ENCODE results near the gene LMLN.
A peak's percentile ranks its signal among the peaks of the same experiment; 100 is the strongest.
"Not testable (repeated sequence)": the region's sequence is repeated elsewhere in the genome, so short reads cannot be mapped to it uniquely, and the experiment has no call there.

The LMLN gene

DNA sequence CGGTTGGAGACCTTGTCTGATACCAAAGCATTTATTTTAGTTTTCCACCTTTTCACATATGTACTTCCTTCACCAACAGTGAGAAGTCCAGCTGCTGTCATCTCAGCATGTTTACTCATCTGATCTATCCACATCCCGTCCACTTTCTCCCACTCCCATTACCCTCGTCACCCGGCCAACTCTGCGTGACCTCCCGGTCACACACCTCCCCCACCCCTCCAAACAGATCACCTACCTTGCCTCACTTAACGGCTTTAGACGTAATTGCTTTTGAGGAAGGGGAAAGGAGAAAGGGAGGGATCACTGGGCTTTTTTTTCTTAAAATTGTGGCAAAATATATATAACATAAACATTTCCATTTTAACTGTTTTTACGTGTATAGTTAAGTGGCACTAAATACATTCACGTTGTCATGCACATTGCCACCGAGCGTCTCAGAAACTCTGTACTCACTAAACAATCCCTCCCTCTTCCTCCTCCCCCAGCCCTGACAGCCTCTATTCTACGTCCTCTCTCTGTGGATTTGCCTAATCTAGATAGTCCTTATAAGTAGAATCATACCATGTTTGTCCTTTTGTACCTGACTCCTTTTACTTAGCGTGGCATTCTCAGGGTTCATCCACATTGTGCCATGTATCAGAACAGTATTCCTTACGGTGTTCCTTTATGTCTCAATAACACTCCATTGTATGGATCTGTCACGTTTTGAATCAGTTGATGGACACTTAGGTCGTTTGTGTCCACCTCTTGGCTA is 67.2 kb downstream of the LMLN start:
- DNase-seq = no peak

- DNase-seq = no peak
Measured at GRCh38 chr3:198027799-198028390, 67.9 kb downstream of the LMLN start.

- DNase-seq = no peak
Measured at GRCh38 chr3:198028718-198029117, 68.7 kb downstream of the LMLN start.

GRCh38 chr3:198030125-198030524 is 70.1 kb downstream of the LMLN start:
- DNase-seq = no peak

- DNase-seq = no peak
Measured at GRCh38 chr3:198030726-198031125, 70.7 kb downstream of the LMLN start.

- no peak for DNase-seq
Measured at GRCh38 chr3:198032039-198032936, 72.3 kb downstream of the LMLN start.

- DNase-seq = no peak
Measured at GRCh38 chr3:198043119-198043518, 83.1 kb downstream of the LMLN start.

DNA sequence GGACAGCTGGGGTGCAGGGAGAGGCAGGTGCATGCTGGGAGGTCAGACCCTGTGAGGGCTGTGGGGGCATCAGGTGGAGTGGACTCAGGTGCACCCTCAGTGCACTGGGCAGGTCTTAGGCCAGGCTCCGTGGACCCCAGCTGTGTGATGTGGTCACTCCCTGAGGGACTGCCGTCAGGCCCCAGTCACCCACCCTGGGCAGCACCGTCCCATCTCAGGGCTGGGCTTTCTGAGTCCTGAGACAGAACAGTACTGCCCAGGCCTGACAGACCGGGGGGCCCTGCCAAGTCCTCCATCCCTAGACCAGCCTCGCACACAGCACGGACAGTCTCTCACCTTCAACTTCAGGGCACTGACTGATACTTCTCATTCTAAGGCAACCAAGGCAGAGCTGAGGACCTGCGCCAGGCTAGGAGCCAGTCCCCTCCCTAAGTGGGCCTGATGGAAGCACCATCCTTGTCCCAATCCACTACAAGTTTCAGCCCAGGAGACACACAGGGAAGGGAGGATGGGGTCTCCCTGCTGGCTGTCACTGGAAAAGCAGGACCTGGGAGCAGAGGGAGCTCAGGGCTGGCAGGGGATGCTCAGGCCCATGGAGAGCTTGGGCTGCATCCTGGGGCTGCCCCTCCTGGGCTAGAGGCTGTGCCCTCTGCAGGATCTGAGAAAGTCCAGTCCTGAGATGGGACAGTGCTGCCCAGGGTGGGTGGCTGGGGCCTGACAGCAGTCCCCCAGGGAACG is 86.3 kb downstream of the LMLN start:
- DNase-seq = no peak

- DNase-seq = no peak
Measured at GRCh38 chr3:198048445-198048844, 88.4 kb downstream of the LMLN start.

DNA sequence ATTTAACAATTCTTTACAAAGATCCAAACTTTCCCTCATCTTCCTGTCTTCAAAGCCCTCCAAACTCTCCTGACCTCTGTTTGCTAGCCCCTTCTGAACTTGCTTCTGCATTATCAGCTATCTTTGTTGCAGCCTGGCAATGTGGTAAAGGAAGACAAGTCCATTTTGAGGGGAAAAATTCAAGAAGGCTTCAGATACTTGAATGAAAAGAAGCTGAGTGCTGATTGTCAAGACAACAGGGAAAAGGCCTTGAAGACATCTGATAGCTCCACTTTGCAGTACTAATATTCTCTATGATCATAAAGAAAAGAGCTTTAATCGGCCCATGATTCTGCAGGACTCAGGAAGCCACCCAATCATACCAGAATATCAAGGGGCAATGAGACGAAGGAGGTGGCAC is 91.8 kb downstream of the LMLN start:
- DNase-seq = no peak

GRCh38 chr3:198053462-198053861 is 93.4 kb downstream of the LMLN start:
- DNase-seq = not testable (repeated sequence)

- DNase-seq = no peak
Measured at GRCh38 chr3:198061119-198062067, 101.4 kb downstream of the LMLN start.

DNA sequence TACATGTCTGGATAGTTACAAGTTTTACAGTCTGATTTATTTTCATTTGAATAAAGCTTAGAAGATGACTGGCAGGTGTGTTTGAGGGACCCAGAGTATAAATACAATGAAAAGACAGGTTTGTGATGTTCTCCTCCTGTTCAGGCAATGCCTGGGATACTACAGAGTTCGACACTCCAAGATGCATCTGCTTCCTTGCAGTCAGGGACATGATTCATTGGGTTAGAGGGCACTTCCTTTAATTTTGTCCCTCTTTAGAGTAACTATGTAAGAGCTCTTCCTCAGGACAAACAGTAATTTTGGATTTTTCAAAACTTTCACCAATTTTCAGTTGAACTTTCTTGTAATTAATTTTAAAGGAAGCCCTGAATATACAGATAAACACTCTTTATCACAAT is 102.0 kb downstream of the LMLN start:
- no peak for DNase-seq

DNA sequence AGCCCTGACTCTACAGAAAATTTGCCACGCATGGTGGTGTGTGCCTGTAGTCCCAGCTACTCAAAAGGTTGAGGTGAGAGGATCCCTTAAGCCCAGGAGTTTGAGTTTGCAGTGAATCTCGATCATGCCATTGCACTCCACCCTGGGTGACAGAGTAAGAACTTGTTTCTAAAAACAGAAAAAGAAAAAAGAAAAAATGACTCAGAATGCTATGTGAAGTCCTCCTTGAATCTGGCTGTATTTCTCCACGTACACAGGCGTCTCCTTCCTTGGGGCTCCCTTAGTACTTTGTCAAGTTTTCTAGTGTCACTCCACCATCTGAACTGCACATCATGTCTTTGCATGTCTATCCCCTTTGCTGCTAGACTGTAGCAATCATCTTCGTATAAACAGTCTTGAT is 104.4 kb downstream of the LMLN start:
- DNase-seq = no peak

- no peak for DNase-seq
Measured at GRCh38 chr3:198065897-198066296, 105.9 kb downstream of the LMLN start.

DNA sequence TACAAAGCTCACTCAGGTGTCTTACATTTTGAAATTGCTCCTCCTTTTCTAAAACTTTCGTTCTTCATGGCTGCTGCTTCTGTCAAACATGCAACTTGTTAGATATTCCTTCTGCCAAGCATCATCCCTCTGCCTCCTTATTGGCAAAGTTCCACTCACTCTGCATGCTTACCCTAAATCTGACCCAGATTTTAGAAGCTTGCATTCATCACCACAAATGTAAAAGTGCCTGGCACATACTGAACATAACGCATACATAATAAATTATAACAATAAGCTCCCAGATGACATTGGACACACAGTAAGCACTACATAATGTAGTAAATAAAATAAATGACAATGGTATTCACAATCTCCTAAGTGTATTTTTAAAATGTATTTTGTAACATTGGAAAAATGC is 107.4 kb downstream of the LMLN start:
- DNase-seq = no peak

DNA sequence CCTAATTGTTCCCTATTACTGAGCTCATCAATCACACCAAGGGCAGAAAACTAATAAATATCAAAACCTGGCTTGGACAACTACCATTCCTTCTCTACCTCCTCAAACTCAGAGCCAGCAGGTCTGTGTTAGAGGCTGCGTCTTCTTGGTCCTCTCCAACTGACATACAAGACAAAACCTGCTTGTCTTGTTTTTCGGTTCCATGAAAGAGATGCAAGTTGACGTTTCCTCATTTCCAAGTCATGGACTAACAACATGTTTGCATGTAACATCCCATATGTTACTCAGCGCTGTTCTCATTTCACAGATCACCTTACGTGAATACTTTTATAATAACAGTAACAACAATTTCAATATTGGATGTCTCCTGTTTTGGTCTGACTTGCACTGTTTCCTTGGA is 110.9 kb downstream of the LMLN start:
- DNase-seq = no peak

DNA sequence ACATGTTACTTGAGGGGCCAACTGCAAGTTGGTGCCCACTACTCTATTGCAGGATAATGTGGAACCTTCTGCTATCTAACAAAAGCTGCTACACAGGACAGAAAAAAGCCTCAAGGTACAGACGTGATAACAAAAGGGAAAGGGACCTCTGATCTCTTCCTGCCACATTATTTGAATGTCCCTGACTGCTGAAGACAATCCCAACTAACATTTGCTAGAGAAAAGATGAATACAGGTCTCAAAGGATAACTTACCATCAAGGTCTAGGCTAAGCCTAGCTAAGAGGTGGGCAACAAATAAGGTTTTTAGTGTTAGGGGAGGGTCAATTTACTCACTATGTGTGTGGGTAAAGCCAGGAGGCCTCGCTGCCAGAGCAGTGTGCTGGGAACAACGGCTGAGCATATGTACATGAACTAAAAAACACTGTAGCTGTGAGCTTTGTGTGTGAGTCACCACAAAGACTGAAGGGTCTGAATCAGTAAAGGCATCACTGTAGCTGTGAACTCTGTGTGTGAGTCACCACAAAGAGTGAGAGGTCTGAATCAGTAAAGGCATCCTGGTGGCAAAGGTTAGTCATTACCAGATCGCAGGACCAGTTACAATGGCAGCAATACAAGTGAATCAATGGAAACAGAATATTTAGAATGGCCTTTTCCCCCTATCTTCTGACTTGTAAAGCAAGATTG is 111.7 kb downstream of the LMLN start:
- peak; percentile 38 to 45 for DNase-seq

DNA sequence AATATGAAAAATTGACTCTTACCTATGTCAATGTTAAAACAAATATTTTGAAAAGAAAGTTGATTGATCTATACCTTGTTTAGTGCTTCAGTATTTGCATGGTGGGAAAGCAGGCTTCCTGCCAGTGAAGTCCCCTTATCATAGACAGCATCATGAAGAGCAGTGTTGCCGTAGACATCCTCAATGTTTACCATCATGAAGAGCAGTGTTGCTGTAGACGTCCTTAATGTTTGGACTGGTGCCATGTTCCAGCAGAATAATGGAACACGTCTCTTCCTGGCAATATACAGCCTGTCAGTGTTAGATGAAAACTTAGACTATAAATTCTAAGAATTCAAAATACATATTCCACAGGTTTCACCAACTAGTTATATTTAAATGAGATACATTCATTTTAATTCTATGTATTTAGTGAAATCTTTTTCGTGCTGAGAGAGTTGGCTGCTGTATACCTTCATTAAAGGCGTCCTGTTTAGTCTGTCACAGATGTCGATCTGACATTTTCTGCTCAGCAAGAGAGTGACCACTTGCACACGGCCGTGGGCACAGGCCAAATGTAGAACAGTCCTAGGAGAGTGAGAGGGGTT is 116.8 kb downstream of the LMLN start:
- no peak for DNase-seq

DNA sequence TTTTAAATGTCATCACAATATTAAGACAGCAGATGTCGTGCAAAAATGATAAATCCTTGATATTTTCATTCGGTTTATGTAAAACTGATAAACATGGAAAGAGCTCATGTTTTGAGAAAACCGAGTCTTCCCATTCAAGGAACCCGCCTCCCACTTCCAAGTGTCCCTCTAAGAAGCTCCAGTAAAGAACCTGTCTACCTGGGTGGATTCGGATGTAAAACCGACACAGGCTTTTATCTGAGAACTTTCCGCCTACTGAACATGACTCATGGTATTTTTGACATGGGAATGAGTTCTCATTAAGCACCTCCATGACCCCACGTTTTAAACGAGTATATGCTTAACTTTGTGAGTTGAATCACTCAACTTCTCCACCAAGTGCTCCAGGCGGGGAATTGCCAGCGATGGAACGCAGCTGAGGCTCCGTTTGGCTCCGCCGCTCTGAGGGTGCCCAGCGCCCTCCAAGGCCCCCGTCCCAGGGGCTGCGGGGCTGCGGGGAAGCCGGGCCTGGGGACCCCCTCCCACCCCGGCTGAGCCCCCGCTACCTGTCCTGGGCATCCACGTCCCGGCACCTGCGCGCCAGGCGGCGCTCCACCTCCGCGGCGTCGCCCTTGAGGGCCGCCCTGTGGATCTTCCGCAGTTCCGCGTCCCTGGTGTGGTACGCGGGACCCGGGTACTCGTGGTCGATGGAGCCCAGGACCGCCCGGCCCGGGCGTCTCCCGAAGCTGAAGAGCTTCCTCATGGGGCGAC is 119.9 kb downstream of the LMLN start:
- DNase-seq = peak; percentile 19 to 43
